ENCODE measurements around the gene CDC123.
"Not testable (repeated sequence)": the region's sequence is repeated elsewhere in the genome, so short reads cannot be mapped to it uniquely, and the experiment has no call there.

Gene CDC123

GRCh38 chr10:12237265-12238220, 41.6 kb downstream of the CDC123 start:
- DNase-seq, result no peak

- DNase-seq, result no peak
Observed at GRCh38 chr10:12238821-12239220, 42.8 kb downstream of the CDC123 start.

- DNase-seq, result no peak
Observed at GRCh38 chr10:12241810-12242529, 46.0 kb downstream of the CDC123 start.

GRCh38 chr10:12243864-12244620, 48.1 kb downstream of the CDC123 start:
- no peak for DNase-seq

GRCh38 chr10:12250181-12250580, 54.2 kb downstream of the CDC123 start:
- no peak for DNase-seq

GRCh38 chr10:12250702-12251101, 54.7 kb downstream of the CDC123 start:
- not testable (repeated sequence) for DNase-seq

GRCh38 chr10:12251581-12251980, 55.6 kb downstream of the CDC123 start:
- no peak for DNase-seq

- no peak for DNase-seq
Observed at GRCh38 chr10:12252882-12253546, 57.0 kb downstream of the CDC123 start.

GRCh38 chr10:12255048-12255447, 59.1 kb downstream of the CDC123 start:
- no peak for DNase-seq

- no peak for DNase-seq
Observed at GRCh38 chr10:12259988-12260387, 64.0 kb downstream of the CDC123 start.

- DNase-seq, result no peak
Observed at GRCh38 chr10:12262278-12262981, 66.4 kb downstream of the CDC123 start.

- peak; percentile 57 for DNase-seq
Observed at GRCh38 chr10:12264204-12264940, 68.4 kb downstream of the CDC123 start.

- DNase-seq, result no peak
Observed at GRCh38 chr10:12269056-12269455, 73.1 kb downstream of the CDC123 start.

- DNase-seq, result no peak
Observed at GRCh38 chr10:12271210-12271540, 75.2 kb downstream of the CDC123 start.

- DNase-seq, result not testable (repeated sequence)
Observed at GRCh38 chr10:12277862-12278261, 81.9 kb downstream of the CDC123 start.

- DNase-seq, result no peak
Observed at GRCh38 chr10:12279281-12279680, 83.3 kb downstream of the CDC123 start.

GRCh38 chr10:12287772-12288171, 91.8 kb downstream of the CDC123 start:
- no peak for DNase-seq

GRCh38 chr10:12297784-12298183, 101.8 kb downstream of the CDC123 start:
- not testable (repeated sequence) for DNase-seq

- DNase-seq, result no peak
Observed at GRCh38 chr10:12299222-12299965, 103.4 kb downstream of the CDC123 start.
